ENCODE results near the gene ADCY1. TPM values are rescaled to one million over a fixed set of nuclear protein-coding genes. Genes with fewer than 3 reads are reported as not detected.

The ADCY1 gene
- total and polyA plus RNA-seq, 5 donors from 2014 or later = not detected

DNA sequence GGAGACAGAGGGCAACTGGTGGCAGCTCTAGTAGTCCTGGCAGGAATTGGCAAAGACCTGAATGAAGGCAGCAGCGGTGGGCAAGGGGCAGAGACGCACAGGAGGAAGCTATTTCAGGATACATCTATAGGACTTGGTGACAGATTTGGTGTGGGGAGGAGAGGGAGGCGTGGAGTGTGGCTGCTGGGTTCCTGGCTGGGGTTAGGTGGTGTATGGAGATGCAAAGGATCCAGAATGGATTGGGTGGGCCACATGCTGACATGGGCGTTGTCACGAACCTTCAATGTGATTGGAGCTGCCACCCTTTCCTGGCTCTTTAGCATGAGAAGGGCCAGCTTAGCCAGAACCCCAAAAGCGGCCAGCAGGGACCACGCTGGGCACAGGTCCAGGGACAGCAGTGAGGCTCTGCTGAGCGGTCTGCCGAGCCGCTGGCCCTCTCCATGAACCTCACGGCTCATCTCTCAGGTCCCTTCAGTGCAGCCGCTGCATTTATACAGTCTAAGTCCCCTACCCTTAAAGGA is 10.2 kb upstream of the ADCY1 start:
- H3K27me3 Mint-ChIP-seq = peaks cover 11% of the 10 kb centered on the region
- H3K4me3 Mint-ChIP-seq = no peak overlapping the region
- H3K27me3 ChIP-seq (ENCODE audit: control insufficient read depth, insufficient read depth, low read length) = no peaks in the 10 kb centered on the region
- H3K27ac Mint-ChIP-seq = peak overlapping the region in 2 of 3 donors; percentile 9 to 89
- H3K4me3 ChIP-seq (ENCODE audit: low read depth, low read length) = no peak overlapping the region
- ATAC-seq (ENCODE audit: low read depth in 2 of 2) (no peak), DNase-seq (no peak)
- no peaks in the 10 kb centered on the region for H3K9me3 ChIP-seq (ENCODE audit: control insufficient read depth in 2 of 2, low read length in 2 of 2)
- no peaks in the 10 kb centered on the region for H3K36me3 ChIP-seq (ENCODE audit: control insufficient read depth, insufficient read depth, low read length)
- H3K36me3 Mint-ChIP-seq = no peaks in the 10 kb centered on the region
- no peaks in the 10 kb centered on the region for H3K4me1 Mint-ChIP-seq
- H3K4me1 ChIP-seq (ENCODE audit: control insufficient read depth, insufficient read depth, low read length, poor library complexity, severe bottlenecking) = no peaks in the 10 kb centered on the region
- peaks cover 0 to 8% (median 2%) of the 10 kb centered on the region in 7 donors for H3K9me3 Mint-ChIP-seq
- no peak overlapping the region for H3K27ac ChIP-seq (ENCODE audit: insufficient read depth, low read length, poor library complexity, severe bottlenecking)

GRCh38 chr7:45564485-45564884 is 9.7 kb upstream of the ADCY1 start:
- Mint-ChIP-seq H3K27ac (no peak overlapping the region), H3K4me3 (no peak overlapping the region), H3K36me3 (no peaks in the 10 kb centered on the region), H3K4me1 (no peaks in the 10 kb centered on the region), H3K9me3 (peaks cover 0 to 7% (median 2%) of the 10 kb centered on the region in 7 donors), H3K27me3 (peaks cover 11% of the 10 kb centered on the region)
- no peak for DNase-seq
- ATAC-seq (ENCODE audit: low read depth in 2 of 2) = no peak
- no peaks in the 10 kb centered on the region for H3K27me3 ChIP-seq (ENCODE audit: control insufficient read depth, insufficient read depth, low read length)
- H3K4me3 ChIP-seq (ENCODE audit: low read depth, low read length) = no peak overlapping the region
- no peak overlapping the region for H3K27ac ChIP-seq (ENCODE audit: insufficient read depth, low read length, poor library complexity, severe bottlenecking)
- no peaks in the 10 kb centered on the region for H3K4me1 ChIP-seq (ENCODE audit: control insufficient read depth, insufficient read depth, low read length, poor library complexity, severe bottlenecking)
- H3K9me3 ChIP-seq (ENCODE audit: control insufficient read depth in 2 of 2, low read length in 2 of 2) = no peaks in the 10 kb centered on the region
- H3K36me3 ChIP-seq (ENCODE audit: control insufficient read depth, insufficient read depth, low read length) = no peaks in the 10 kb centered on the region

GRCh38 chr7:45564886-45565455 is 9.2 kb upstream of the ADCY1 start:
- Histone ChIP-seq H3K4me3 (ENCODE audit: low read depth, low read length) (no peak overlapping the region), H3K4me1 (ENCODE audit: control insufficient read depth, insufficient read depth, low read length, poor library complexity, severe bottlenecking) (no peaks in the 10 kb centered on the region), H3K36me3 (ENCODE audit: control insufficient read depth, insufficient read depth, low read length) (no peaks in the 10 kb centered on the region), H3K27me3 (ENCODE audit: control insufficient read depth, insufficient read depth, low read length) (no peaks in the 10 kb centered on the region), H3K27ac (ENCODE audit: insufficient read depth, low read length, poor library complexity, severe bottlenecking) (no peak overlapping the region), H3K9me3 (ENCODE audit: control insufficient read depth in 2 of 2, low read length in 2 of 2) (no peaks in the 10 kb centered on the region)
- Mint-ChIP-seq H3K27me3 (peaks cover 11% of the 10 kb centered on the region), H3K36me3 (no peaks in the 10 kb centered on the region), H3K9me3 (peaks cover 0 to 3% (median 0%) of the 10 kb centered on the region in 7 donors), H3K4me3 (no peak overlapping the region), H3K27ac (no peak overlapping the region), H3K4me1 (no peaks in the 10 kb centered on the region)
- ATAC-seq (ENCODE audit: low read depth in 2 of 2) (no peak), DNase-seq (no peak)

DNA sequence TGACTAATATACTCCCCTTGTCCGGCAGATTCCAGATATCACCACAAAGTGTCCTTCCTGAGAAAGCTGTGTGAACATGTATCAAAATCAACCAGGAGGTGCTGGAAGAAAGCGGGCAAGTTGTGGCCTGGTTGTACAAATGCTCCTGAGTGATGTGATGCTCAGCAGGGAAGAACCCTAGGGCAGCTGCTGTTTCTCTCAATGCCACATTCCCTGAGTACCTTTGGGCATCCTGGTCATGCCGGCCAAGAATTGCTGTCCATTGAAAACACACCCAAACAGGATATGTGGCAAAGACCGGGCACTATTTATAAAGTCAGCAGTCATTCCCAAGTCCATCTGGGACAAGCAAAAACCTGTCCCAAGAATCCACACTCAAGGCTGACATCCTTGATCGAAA is 7.8 kb upstream of the ADCY1 start:
- Histone ChIP-seq H3K36me3 (ENCODE audit: control insufficient read depth, insufficient read depth, low read length) (no peaks in the 10 kb centered on the region), H3K27ac (ENCODE audit: insufficient read depth, low read length, poor library complexity, severe bottlenecking) (no peak overlapping the region), H3K9me3 (ENCODE audit: control insufficient read depth in 2 of 2, low read length in 2 of 2) (no peaks in the 10 kb centered on the region), H3K4me3 (ENCODE audit: low read depth, low read length) (no peak overlapping the region), H3K4me1 (ENCODE audit: control insufficient read depth, insufficient read depth, low read length, poor library complexity, severe bottlenecking) (no peaks in the 10 kb centered on the region), H3K27me3 (ENCODE audit: control insufficient read depth, insufficient read depth, low read length) (no peaks in the 10 kb centered on the region)
- H3K4me1 Mint-ChIP-seq = no peaks in the 10 kb centered on the region
- peaks cover 11% of the 10 kb centered on the region for H3K27me3 Mint-ChIP-seq
- no peak for DNase-seq
- H3K27ac Mint-ChIP-seq = no peak overlapping the region
- no peak overlapping the region for H3K4me3 Mint-ChIP-seq
- no peak for ATAC-seq (ENCODE audit: low read depth in 2 of 2)
- H3K36me3 Mint-ChIP-seq = no peaks in the 10 kb centered on the region
- peaks cover 0 to 2% (median 0%) of the 10 kb centered on the region in 7 donors for H3K9me3 Mint-ChIP-seq

DNA sequence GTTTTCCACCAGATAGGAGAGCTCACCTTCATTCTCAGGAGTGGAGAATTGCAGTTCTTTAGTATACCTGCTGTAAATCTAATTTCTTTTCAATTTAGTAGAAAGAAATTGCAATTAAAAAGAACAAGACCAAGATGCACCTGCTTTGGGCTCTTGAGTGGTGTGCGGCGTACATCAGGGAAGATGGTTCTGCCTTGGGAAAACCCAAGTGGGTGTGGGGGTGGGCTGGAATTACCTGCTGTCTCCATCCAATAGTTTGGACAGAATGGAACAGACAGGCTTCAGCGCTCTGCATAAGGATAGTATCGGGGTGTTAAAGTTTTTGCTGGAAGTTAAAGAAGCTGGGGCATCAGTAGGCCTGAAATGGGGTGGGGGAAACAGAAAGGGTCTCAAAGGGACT is 7.2 kb upstream of the ADCY1 start:
- Histone ChIP-seq H3K36me3 (ENCODE audit: control insufficient read depth, insufficient read depth, low read length) (no peaks in the 10 kb centered on the region), H3K9me3 (ENCODE audit: control insufficient read depth in 2 of 2, low read length in 2 of 2) (no peaks in the 10 kb centered on the region), H3K27ac (ENCODE audit: insufficient read depth, low read length, poor library complexity, severe bottlenecking) (no peak overlapping the region), H3K27me3 (ENCODE audit: control insufficient read depth, insufficient read depth, low read length) (no peaks in the 10 kb centered on the region), H3K4me1 (ENCODE audit: control insufficient read depth, insufficient read depth, low read length, poor library complexity, severe bottlenecking) (no peaks in the 10 kb centered on the region), H3K4me3 (ENCODE audit: low read depth, low read length) (no peak overlapping the region)
- H3K9me3 Mint-ChIP-seq = peaks cover 0 to 2% (median 0%) of the 10 kb centered on the region in 7 donors
- DNase-seq (no peak), ATAC-seq (ENCODE audit: low read depth in 2 of 2) (no peak)
- H3K27me3 Mint-ChIP-seq = peaks cover 11% of the 10 kb centered on the region
- H3K4me1 Mint-ChIP-seq = no peaks in the 10 kb centered on the region
- no peak overlapping the region for H3K4me3 Mint-ChIP-seq
- no peak overlapping the region for H3K27ac Mint-ChIP-seq
- H3K36me3 Mint-ChIP-seq = no peaks in the 10 kb centered on the region

GRCh38 chr7:45567713-45568112 is 6.5 kb upstream of the ADCY1 start:
- no peaks in the 10 kb centered on the region for H3K36me3 ChIP-seq (ENCODE audit: control insufficient read depth, insufficient read depth, low read length)
- ATAC-seq (ENCODE audit: low read depth in 2 of 2) (no peak), DNase-seq (no peak)
- no peak overlapping the region for H3K4me3 ChIP-seq (ENCODE audit: low read depth, low read length)
- no peak overlapping the region for H3K27ac Mint-ChIP-seq
- H3K9me3 Mint-ChIP-seq = peaks cover 0 to 2% (median 0%) of the 10 kb centered on the region in 7 donors
- no peaks in the 10 kb centered on the region for H3K27me3 ChIP-seq (ENCODE audit: control insufficient read depth, insufficient read depth, low read length)
- peaks cover 0 to 2% (median 0%) of the 10 kb centered on the region in 4 donors for H3K4me1 Mint-ChIP-seq
- no peaks in the 10 kb centered on the region for H3K36me3 Mint-ChIP-seq
- no peaks in the 10 kb centered on the region for H3K9me3 ChIP-seq (ENCODE audit: control insufficient read depth in 2 of 2, low read length in 2 of 2)
- peaks cover 19% of the 10 kb centered on the region for H3K27me3 Mint-ChIP-seq
- H3K4me1 ChIP-seq (ENCODE audit: control insufficient read depth, insufficient read depth, low read length, poor library complexity, severe bottlenecking) = no peaks in the 10 kb centered on the region
- H3K27ac ChIP-seq (ENCODE audit: insufficient read depth, low read length, poor library complexity, severe bottlenecking) = no peak overlapping the region
- H3K4me3 Mint-ChIP-seq = no peak overlapping the region

GRCh38 chr7:45568536-45569289 is 5.5 kb upstream of the ADCY1 start:
- no peak for DNase-seq
- no peak overlapping the region for H3K4me3 Mint-ChIP-seq

More at GRCh38 chr7:45568536-45569289, 5.5 kb upstream of the ADCY1 start:
- H3K27ac Mint-ChIP-seq = no peak overlapping the region
- peaks cover 0 to 3% (median 0%) of the 10 kb centered on the region in 7 donors for H3K9me3 Mint-ChIP-seq
- H3K4me3 ChIP-seq (ENCODE audit: low read depth, low read length) = no peak overlapping the region
- H3K36me3 Mint-ChIP-seq = no peaks in the 10 kb centered on the region
- H3K4me1 Mint-ChIP-seq = peaks cover 0 to 9% (median under 1%) of the 10 kb centered on the region in 4 donors
- no peak for ATAC-seq (ENCODE audit: low read depth in 2 of 2)
- no peak overlapping the region for H3K27ac ChIP-seq (ENCODE audit: insufficient read depth, low read length, poor library complexity, severe bottlenecking)
- H3K27me3 ChIP-seq (ENCODE audit: control insufficient read depth, insufficient read depth, low read length) = no peaks in the 10 kb centered on the region
- H3K4me1 ChIP-seq (ENCODE audit: control insufficient read depth, insufficient read depth, low read length, poor library complexity, severe bottlenecking) = no peaks in the 10 kb centered on the region
- H3K36me3 ChIP-seq (ENCODE audit: control insufficient read depth, insufficient read depth, low read length) = no peaks in the 10 kb centered on the region
- H3K9me3 ChIP-seq (ENCODE audit: control insufficient read depth in 2 of 2, low read length in 2 of 2) = no peaks in the 10 kb centered on the region
- peaks cover 29% of the 10 kb centered on the region for H3K27me3 Mint-ChIP-seq
